Endothelial cell of umbilical vein (primary cell): ENCODE results near the gene PRDM7.

ENCODE experiments used
- EZH2 ChIP-seq: IDR thresholded peaks from 2 replicates; pipeline ENCODE4 v1.6.1; 2012; ENCODE audit warnings: borderline replicate concordance, low read depth, mild to moderate bottlenecking, moderate library complexity, low read length, inconsistent platforms; ENCODE audit not compliant: severe bottlenecking
- FOS ChIP-seq: IDR thresholded peaks from 2 replicates; pipeline ENCODE4 v1.6.1; 2011; ENCODE audit warnings: mild to moderate bottlenecking, low read length, moderate library complexity, borderline replicate concordance; ENCODE audit not compliant: insufficient read depth
- JUN ChIP-seq: IDR thresholded peaks from 2 replicates; pipeline ENCODE4 v1.6.1; 2011; ENCODE audit warnings: borderline replicate concordance, low read depth; ENCODE audit not compliant: insufficient read length, insufficient read depth
- MAX ChIP-seq: IDR thresholded peaks from 2 replicates; pipeline ENCODE4 v1.6.1; 2011; ENCODE audit not compliant: insufficient read depth, insufficient read length
- MYC ChIP-seq: IDR thresholded peaks from one replicate; pipeline ENCODE4 v1.6.1; 2011; ENCODE audit warnings: mild to moderate bottlenecking, low read depth, low read length
- POLR2A ChIP-seq: IDR thresholded peaks from 2 replicates; pipeline ENCODE4 v1.6.1; 2012; ENCODE audit warnings: low read depth, mild to moderate bottlenecking, control low read depth, low read length
- POLR2AphosphoS5 ChIP-seq: IDR thresholded peaks from 2 replicates; pipeline ENCODE4 v1.6.1; 2012; ENCODE audit warnings: low read depth, mild to moderate bottlenecking, control low read depth, low read length, moderate library complexity; ENCODE audit not compliant: insufficient read depth
- TF ChIP-seq, protein P1 (sequence below), 2 donors: IDR thresholded peaks; 1 replicate in 1 of 2; 2 replicates in 1 of 2; pipeline ENCODE4 v1.5.1; 2011; ENCODE audit warnings: low read length in 2 of 2, mild to moderate bottlenecking in 2 of 2, moderate library complexity in 2 of 2, control low read depth in 1 of 2, inconsistent platforms in 1 of 2, low read depth in 1 of 2; ENCODE audit not compliant: insufficient read depth in 1 of 2; ENCODE audit errors: extremely low read depth in 1 of 2

DNA sequence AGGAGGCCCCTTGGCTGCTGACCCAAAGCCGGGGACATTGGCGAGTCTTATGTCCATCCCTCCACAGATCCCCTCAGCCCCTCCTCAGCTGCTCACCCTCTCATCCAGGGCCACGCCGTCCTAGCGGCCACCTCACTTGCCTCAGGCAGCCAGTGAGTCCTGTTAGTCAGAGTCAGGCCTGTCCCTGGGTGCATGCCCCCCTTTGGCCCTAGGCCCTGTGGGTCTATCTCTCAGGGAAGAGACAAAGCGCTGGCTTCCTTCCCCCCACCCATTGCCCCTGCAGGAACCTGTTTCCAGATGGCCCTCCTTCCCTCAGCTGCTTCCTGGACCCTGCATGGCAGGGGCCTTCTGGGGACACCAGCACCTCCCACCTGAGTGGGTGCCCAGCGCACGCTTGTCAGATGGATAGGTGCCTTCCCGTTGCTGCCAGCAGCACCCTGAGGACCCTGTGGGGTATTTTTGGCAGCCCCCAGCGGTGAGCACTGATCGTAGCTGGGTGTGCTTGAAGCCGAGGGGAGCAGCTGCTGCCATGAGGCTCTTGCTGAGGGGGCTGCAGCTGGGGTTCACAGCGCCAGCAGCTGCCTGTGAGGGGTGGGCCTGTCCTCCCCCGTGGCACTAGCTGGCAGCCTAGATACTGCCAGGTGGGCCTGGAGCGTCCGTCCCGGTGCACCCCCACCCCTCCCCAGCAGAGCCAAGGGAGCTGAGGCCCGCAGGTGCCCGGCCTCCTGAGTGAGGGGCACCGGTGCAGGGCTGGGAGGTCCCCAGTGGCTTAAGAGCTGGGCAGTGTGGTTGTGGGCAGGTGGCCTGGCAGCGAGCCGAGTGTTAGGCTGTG lies 66.2 kb downstream of the PRDM7 start:
- TF ChIP-seq POLR2A (no peak), EZH2 (no peak), POLR2AphosphoS5 (no peak), MAX (no peak), FOS (no peak), JUN (no peak), MYC (no peak)
- TF ChIP-seq, protein P1, sequence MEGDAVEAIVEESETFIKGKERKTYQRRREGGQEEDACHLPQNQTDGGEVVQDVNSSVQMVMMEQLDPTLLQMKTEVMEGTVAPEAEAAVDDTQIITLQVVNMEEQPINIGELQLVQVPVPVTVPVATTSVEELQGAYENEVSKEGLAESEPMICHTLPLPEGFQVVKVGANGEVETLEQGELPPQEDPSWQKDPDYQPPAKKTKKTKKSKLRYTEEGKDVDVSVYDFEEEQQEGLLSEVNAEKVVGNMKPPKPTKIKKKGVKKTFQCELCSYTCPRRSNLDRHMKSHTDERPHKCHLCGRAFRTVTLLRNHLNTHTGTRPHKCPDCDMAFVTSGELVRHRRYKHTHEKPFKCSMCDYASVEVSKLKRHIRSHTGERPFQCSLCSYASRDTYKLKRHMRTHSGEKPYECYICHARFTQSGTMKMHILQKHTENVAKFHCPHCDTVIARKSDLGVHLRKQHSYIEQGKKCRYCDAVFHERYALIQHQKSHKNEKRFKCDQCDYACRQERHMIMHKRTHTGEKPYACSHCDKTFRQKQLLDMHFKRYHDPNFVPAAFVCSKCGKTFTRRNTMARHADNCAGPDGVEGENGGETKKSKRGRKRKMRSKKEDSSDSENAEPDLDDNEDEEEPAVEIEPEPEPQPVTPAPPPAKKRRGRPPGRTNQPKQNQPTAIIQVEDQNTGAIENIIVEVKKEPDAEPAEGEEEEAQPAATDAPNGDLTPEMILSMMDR (IDR thresholded peaks at IDR 0.05; ENCODE audit: extremely low read depth in 1 of 2, insufficient read depth in 1 of 2, low read depth in 1 of 2, low read length in 2 of 2), result no peak
